OCI-LY1 (cell line): ENCODE results near the gene SDHA.

Experiments used
- H2AFZ ChIP-seq: fragments of 200-600 bp; sonication (generic), shearing (Covaris generic); 2 replicates; pipeline ENCODE4 v1.6.0; 2014; ENCODE audit warnings: antibody characterized with exemption, mild to moderate bottlenecking, low read length
- H3F3A ChIP-seq: fragments of 200-600 bp; sonication (generic), shearing (Covaris generic); 2 replicates; pipeline ENCODE4 v1.6.0; 2014; ENCODE audit warnings: mild to moderate bottlenecking, antibody characterized with exemption, low read length, moderate library complexity; ENCODE audit not compliant: insufficient read depth
- H3K27ac ChIP-seq: fragments of 200-600 bp; sonication (generic); 2 replicates; pipeline ENCODE4 v1.5.1; 2014; ENCODE audit warnings: low read length, mixed run types, mild to moderate bottlenecking, low read depth; ENCODE audit not compliant: poor library complexity, severe bottlenecking
- H3K27me3 ChIP-seq: fragments of 200-600 bp; sonication (generic); 2 replicates; pipeline ENCODE4 v1.6.0; 2014; ENCODE audit warnings: antibody characterized with exemption, mild to moderate bottlenecking, low read length, moderate library complexity; ENCODE audit not compliant: insufficient read depth
- H3K36me3 ChIP-seq: fragments of 200-600 bp; sonication (generic); 2 replicates; pipeline ENCODE4 v1.6.1; 2014; ENCODE audit warnings: mild to moderate bottlenecking, antibody characterized with exemption, low read length, moderate library complexity, mixed read lengths; ENCODE audit not compliant: insufficient read depth
- H3K4me1 ChIP-seq: fragments of 200-600 bp; sonication (generic); 2 replicates; pipeline ENCODE4 v1.5.1; 2014; ENCODE audit warnings: mild to moderate bottlenecking, low read length, moderate library complexity; ENCODE audit not compliant: insufficient read depth, severe bottlenecking
- H3K4me2 ChIP-seq: fragments of 200-600 bp; sonication (generic), shearing (Covaris generic); 2 replicates; pipeline ENCODE4 v1.6.1; 2014; ENCODE audit warnings: low read length
- H3K4me3 ChIP-seq: fragments of 200-600 bp; sonication (generic); 2 replicates; pipeline ENCODE4 v1.5.1; 2014; ENCODE audit warnings: low read length, low read depth, mild to moderate bottlenecking, mixed read lengths; ENCODE audit not compliant: poor library complexity, severe bottlenecking
- H3K79me2 ChIP-seq: fragments of 200-600 bp; shearing (Covaris generic); 2 replicates; pipeline ENCODE4 v1.6.1; 2016; ENCODE audit warnings: mixed run types, low read length, mixed read lengths; ENCODE audit not compliant: insufficient read depth
- H3K9ac ChIP-seq: fragments of 200-600 bp; sonication (generic), shearing (Covaris generic); 2 replicates; pipeline ENCODE4 v1.6.1; 2014; ENCODE audit warnings: mild to moderate bottlenecking, low read length, mixed read lengths
- H3K9me2 ChIP-seq: fragments of 200-600 bp; sonication (generic), shearing (Covaris generic); 2 replicates; pipeline ENCODE4 v1.6.1; 2014; ENCODE audit warnings: low read depth, mild to moderate bottlenecking, low read length, mixed read lengths
- H3K9me3 ChIP-seq: fragments of 200-600 bp; shearing (Covaris generic); 2 replicates; pipeline ENCODE4 v1.6.1; 2014; ENCODE audit warnings: low read length, mixed read lengths
- H4K20me1 ChIP-seq: fragments of 200-600 bp; sonication (generic), shearing (Covaris generic); 2 replicates; pipeline ENCODE4 v1.6.0; 2016; ENCODE audit warnings: mild to moderate bottlenecking, low read length; ENCODE audit not compliant: insufficient read depth
- CTCF ChIP-seq: fragments of 200-600 bp; sonication (generic), shearing (Covaris generic); IDR thresholded peaks from 2 replicates; pipeline ENCODE4 v1.5.1; 2017; ENCODE audit warnings: mild to moderate bottlenecking, antibody characterized with exemption, low read length, moderate library complexity, mixed read lengths
- EZH2 ChIP-seq: fragments of 200-600 bp; sonication (generic), shearing (Covaris generic); IDR thresholded peaks from 2 replicates; pipeline ENCODE4 v1.8.0; 2017; ENCODE audit warnings: borderline replicate concordance, mixed run types, mild to moderate bottlenecking, antibody characterized with exemption, low read length, moderate library complexity, mixed read lengths

SDHA gene

GRCh38 chr5:187617-188451 lies 30.3 kb upstream of the SDHA start:
- Histone ChIP-seq H3K9me2 (no peaks in the 10 kb centered on the region), H3K9ac (no peak overlapping the region), H2AFZ (no peak overlapping the region), H3K36me3 (no peaks in the 10 kb centered on the region), H3F3A (no peaks in the 10 kb centered on the region), H3K4me2 (peak overlapping the region; percentile 44), H3K79me2 (no peaks in the 10 kb centered on the region), H4K20me1 (no peaks in the 10 kb centered on the region), H3K27me3 (no peaks in the 10 kb centered on the region; the same call in 1 of the 2 replicates), H3K9me3 (no peaks in the 10 kb centered on the region), H3K4me1 (peaks cover 45% of the 10 kb centered on the region), H3K27ac (no peak overlapping the region), H3K4me3 (no peak overlapping the region)
- TF ChIP-seq CTCF (no peak), EZH2 (no peak)

GRCh38 chr5:188488-189481 lies 29.3 kb upstream of the SDHA start:
- peaks cover 45% of the 10 kb centered on the region for H3K4me1 ChIP-seq
- peak overlapping the region; percentile 79 for H3K27ac ChIP-seq
- no peak overlapping the region for H2AFZ ChIP-seq
- peak overlapping the region; percentile 44 for H3K4me2 ChIP-seq
- no peak for TF ChIP-seq EZH2
- peak; percentile 85 for TF ChIP-seq CTCF
- no peaks in the 10 kb centered on the region for H3K36me3 ChIP-seq
- H3K9me3 ChIP-seq, result no peaks in the 10 kb centered on the region
- no peaks in the 10 kb centered on the region for H3K79me2 ChIP-seq
- no peaks in the 10 kb centered on the region for H4K20me1 ChIP-seq
- no peaks in the 10 kb centered on the region for H3K9me2 ChIP-seq
- H3K9ac ChIP-seq, result no peak overlapping the region; the same call in 1 of the 2 replicates
- H3K4me3 ChIP-seq, result no peak overlapping the region
- no peaks in the 10 kb centered on the region for H3F3A ChIP-seq
- no peaks in the 10 kb centered on the region for H3K27me3 ChIP-seq

- Histone ChIP-seq H3K9ac (peak overlapping the region; percentile 51; the same call in 1 of the 2 replicates), H3K4me2 (peak overlapping the region; percentile 44; the same call in 1 of the 2 replicates), H4K20me1 (no peaks in the 10 kb centered on the region), H3K9me3 (no peaks in the 10 kb centered on the region), H2AFZ (no peak overlapping the region), H3K27ac (peak overlapping the region; percentile 79), H3K4me1 (peaks cover 45% of the 10 kb centered on the region), H3K27me3 (no peaks in the 10 kb centered on the region), H3K36me3 (no peaks in the 10 kb centered on the region), H3K4me3 (no peak overlapping the region), H3F3A (no peaks in the 10 kb centered on the region), H3K9me2 (no peaks in the 10 kb centered on the region), H3K79me2 (no peaks in the 10 kb centered on the region)
- TF ChIP-seq CTCF (no peak), EZH2 (no peak)
Observed at GRCh38 chr5:189486-189885, 28.6 kb upstream of the SDHA start.
